ENCODE results near the gene C5orf52. TPM values are rescaled to one million over a fixed set of nuclear protein-coding genes. Genes with fewer than 3 reads are reported as not detected.

Gene C5orf52
- total RNA-seq, 2 donors from 2014 or later, result not detected

DNA sequence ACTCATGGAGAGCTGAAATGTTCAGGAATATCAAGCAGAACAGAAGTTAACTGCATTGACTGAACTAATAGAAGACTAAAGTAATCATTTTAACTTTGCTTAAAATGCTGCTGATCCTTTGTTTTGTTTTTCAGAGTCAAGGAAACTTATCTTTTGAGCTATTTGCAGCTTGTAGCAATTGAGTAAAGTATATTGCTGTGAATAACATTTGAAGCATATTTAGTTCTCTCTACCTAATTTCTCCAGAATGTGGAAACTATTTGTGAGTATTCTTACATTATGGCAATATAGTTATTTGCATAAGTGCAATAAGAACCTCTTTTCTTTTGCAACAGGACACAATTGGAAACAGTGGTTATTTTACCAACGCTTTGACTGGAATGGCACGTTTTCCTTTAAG is 13.8 kb upstream of the C5orf52 start:
- Histone ChIP-seq H3K9me3 (no peaks in the 10 kb centered on the region), H3K27me3 (replicated peaks; ENCODE audit: insufficient read depth) (no peaks in the 10 kb centered on the region), H3K27ac (no peak overlapping the region), H3K4me3 (no peak overlapping the region), H3K36me3 (no peaks in the 10 kb centered on the region), H3K4me1 (ENCODE audit: control insufficient read depth in 1 of 2, low read depth in 2 of 2) (no peaks in the 10 kb centered on the region)
- TF ChIP-seq, protein P1, sequence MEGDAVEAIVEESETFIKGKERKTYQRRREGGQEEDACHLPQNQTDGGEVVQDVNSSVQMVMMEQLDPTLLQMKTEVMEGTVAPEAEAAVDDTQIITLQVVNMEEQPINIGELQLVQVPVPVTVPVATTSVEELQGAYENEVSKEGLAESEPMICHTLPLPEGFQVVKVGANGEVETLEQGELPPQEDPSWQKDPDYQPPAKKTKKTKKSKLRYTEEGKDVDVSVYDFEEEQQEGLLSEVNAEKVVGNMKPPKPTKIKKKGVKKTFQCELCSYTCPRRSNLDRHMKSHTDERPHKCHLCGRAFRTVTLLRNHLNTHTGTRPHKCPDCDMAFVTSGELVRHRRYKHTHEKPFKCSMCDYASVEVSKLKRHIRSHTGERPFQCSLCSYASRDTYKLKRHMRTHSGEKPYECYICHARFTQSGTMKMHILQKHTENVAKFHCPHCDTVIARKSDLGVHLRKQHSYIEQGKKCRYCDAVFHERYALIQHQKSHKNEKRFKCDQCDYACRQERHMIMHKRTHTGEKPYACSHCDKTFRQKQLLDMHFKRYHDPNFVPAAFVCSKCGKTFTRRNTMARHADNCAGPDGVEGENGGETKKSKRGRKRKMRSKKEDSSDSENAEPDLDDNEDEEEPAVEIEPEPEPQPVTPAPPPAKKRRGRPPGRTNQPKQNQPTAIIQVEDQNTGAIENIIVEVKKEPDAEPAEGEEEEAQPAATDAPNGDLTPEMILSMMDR (IDR thresholded peaks at IDR 0.05), result no peak
- ATAC-seq (ENCODE audit: insufficient number of reproducible peaks, low FRiP score, low read depth) (no peak), DNase-seq (ENCODE audit: low spot score) (no peak)

DNA sequence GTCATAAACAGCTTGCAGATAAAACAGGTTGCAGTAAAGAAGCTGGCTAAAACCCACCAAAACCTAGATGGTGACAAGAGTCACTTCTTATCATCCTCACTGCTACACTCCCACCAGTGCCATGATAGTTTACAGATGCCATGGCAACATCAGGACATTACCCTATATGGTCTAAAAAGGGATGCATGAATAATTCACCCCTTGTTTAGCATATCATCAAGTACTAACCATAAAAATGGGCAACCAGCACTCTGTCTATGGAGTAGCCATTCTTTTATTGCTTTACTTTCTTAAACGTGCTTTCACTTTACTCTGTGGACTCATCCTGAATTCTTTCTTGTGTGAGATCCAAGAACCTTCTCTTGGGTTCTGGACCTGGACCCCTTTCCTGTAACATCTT is 12.4 kb upstream of the C5orf52 start:
- H3K4me1 ChIP-seq (ENCODE audit: control insufficient read depth in 1 of 2, low read depth in 2 of 2), result no peaks in the 10 kb centered on the region
- H3K27ac ChIP-seq, result no peak overlapping the region
- H3K36me3 ChIP-seq, result no peaks in the 10 kb centered on the region
- TF ChIP-seq, protein P1 (IDR thresholded peaks at IDR 0.05), result no peak
- DNase-seq (ENCODE audit: low spot score) (no peak), ATAC-seq (ENCODE audit: insufficient number of reproducible peaks, low FRiP score, low read depth) (no peak)
- no peaks in the 10 kb centered on the region for H3K9me3 ChIP-seq
- H3K4me3 ChIP-seq, result no peak overlapping the region
- no peaks in the 10 kb centered on the region for H3K27me3 ChIP-seq (replicated peaks; ENCODE audit: insufficient read depth)

DNA sequence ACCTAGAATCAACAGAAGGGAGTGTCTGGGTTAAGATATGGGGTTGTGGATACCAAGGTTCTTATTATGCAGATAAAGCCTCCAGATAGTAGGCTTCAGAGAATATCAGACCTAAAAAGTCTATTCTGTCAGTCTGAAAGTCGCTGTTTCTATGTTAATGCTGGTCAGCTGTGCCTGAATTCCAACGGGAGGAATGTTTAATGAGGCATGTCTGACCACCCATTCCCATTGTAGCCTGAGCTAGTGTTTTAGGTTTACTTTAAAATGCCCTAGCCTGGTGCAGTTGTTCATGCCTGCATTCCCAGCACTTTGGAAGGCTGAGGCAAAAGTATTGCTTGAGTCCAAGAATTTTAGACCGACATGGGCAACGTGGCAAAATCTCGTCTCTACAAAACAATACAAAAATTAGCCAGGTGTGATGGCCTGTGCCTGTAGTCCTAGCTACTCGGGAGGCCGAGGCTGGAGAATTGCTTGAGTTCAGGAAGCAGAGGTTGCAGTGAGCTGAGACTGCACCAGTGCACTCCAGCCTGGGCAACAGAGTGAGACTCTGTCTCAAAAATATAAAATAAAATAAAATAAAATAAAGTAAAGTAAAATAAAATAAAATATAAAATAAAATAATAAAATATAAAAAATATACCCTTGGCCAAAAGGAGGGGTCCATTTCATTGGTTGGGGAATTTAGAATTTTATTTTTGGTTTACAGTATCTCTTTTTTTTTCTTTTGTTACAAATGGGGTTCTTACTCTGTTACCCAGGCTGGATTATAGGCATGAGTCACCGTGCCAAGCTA is 11.3 kb upstream of the C5orf52 start:
- ATAC-seq (ENCODE audit: insufficient number of reproducible peaks, low FRiP score, low read depth), result no peak

DNA sequence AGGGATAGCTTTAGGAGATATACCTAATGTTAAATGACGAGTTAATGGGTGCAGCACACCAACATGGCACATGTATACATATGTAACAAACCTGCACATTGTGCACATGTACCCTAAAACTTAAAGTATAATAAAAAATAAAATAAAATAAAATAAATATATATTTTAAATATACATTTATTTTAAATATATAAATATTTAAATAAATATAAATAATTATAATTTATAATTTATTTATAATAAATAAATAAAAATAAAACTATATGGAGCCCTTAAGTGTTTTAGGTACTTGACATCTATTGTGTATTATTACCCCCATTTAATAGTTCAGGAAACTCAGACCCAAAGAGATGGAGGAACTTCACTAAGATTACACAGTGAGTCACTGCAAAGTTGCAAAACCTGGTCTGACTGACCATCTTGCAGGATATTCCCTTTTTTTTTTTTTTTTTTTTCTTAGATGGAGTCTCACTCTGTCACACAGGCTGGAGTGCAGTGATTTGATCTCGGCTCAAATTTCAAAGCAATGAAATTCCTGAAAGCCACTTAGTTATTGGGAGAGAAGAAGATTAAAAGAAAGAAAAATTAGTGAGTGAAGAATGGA is 5.8 kb upstream of the C5orf52 start:
- DNase-seq (ENCODE audit: low spot score), result no peak
- no peaks in the 10 kb centered on the region for H3K36me3 ChIP-seq
- TF ChIP-seq, protein P1 (IDR thresholded peaks at IDR 0.05), result no peak
- no peaks in the 10 kb centered on the region for H3K4me1 ChIP-seq (ENCODE audit: control insufficient read depth in 1 of 2, low read depth in 2 of 2)
- no peaks in the 10 kb centered on the region for H3K9me3 ChIP-seq
- ATAC-seq (ENCODE audit: insufficient number of reproducible peaks, low FRiP score, low read depth), result no peak
- H3K4me3 ChIP-seq, result no peak overlapping the region
- H3K27ac ChIP-seq, result no peak overlapping the region
- no peaks in the 10 kb centered on the region for H3K27me3 ChIP-seq (replicated peaks; ENCODE audit: insufficient read depth)

More for the DNA sequence above, 11.3 kb upstream of the C5orf52 start:
- Histone ChIP-seq H3K36me3 (no peaks in the 10 kb centered on the region), H3K9me3 (no peaks in the 10 kb centered on the region), H3K27ac (no peak overlapping the region), H3K4me3 (no peak overlapping the region), H3K27me3 (replicated peaks; ENCODE audit: insufficient read depth) (no peaks in the 10 kb centered on the region), H3K4me1 (ENCODE audit: control insufficient read depth in 1 of 2, low read depth in 2 of 2) (no peaks in the 10 kb centered on the region)
- DNase-seq (ENCODE audit: low spot score), result no peak
- TF ChIP-seq, protein P1 (IDR thresholded peaks at IDR 0.05), result no peak

DNA sequence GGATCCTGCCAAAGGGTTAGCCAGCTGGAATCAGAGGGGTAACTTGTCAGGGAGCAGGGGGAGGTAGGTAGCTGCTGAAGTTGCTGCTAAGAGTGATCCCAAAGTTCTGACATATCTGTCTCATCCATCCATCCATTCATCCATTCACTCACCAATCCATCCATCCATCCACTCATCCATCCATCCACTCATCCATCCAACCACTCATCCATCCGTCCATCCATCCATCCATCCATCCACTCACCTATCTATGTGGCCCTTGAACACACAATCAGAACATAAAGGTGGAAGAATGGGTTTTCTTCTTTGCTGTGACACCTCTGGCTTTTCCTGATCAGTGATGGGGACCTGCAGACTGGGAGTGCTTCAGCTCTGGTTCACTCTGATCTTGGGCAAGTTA is 3.0 kb upstream of the C5orf52 start:
- no peaks in the 10 kb centered on the region for H3K27me3 ChIP-seq (replicated peaks; ENCODE audit: insufficient read depth)
- no peak overlapping the region for H3K4me3 ChIP-seq
- DNase-seq (ENCODE audit: low spot score) (no peak), ATAC-seq (ENCODE audit: insufficient number of reproducible peaks, low FRiP score, low read depth) (no peak)
- no peaks in the 10 kb centered on the region for H3K9me3 ChIP-seq
- no peak overlapping the region for H3K27ac ChIP-seq
- H3K36me3 ChIP-seq, result no peaks in the 10 kb centered on the region
- peaks cover 5 to 7% of the 10 kb centered on the region in 2 donors for H3K4me1 ChIP-seq (ENCODE audit: control insufficient read depth in 1 of 2, low read depth in 2 of 2)
- TF ChIP-seq, protein P1 (IDR thresholded peaks at IDR 0.05), result no peak

Data from thoracic aorta (tissue), 2 donors.